ENCODE data around the gene DLGAP4.

The DLGAP4 gene

GRCh38 chr20:36308353-36308752 is 2.2 kb downstream of the DLGAP4 start:
- no peak for DNase-seq (ENCODE audit: low read depth in 4 of 4, low spot score in 1 of 4)

- no peak for DNase-seq (ENCODE audit: low read depth in 4 of 4, low spot score in 1 of 4)
These were observed 2.8 kb downstream of the DLGAP4 start for GRCh38 chr20:36308986-36309385.

GRCh38 chr20:36309643-36310042 is 3.5 kb downstream of the DLGAP4 start:
- no peak for DNase-seq (ENCODE audit: low read depth in 4 of 4, low spot score in 1 of 4)

GRCh38 chr20:36310215-36310981 is 4.3 kb downstream of the DLGAP4 start:
- no peak for DNase-seq (ENCODE audit: low read depth in 4 of 4, low spot score in 1 of 4)

- DNase-seq (ENCODE audit: low read depth in 4 of 4, low spot score in 1 of 4): no peak
These were observed 5.2 kb downstream of the DLGAP4 start for GRCh38 chr20:36311141-36311853.

GRCh38 chr20:36311854-36312723 is 6.0 kb downstream of the DLGAP4 start:
- no peak for DNase-seq (ENCODE audit: low read depth in 4 of 4, low spot score in 1 of 4)

GRCh38 chr20:36312724-36313441 is 6.7 kb downstream of the DLGAP4 start:
- no peak for DNase-seq (ENCODE audit: low read depth in 4 of 4, low spot score in 1 of 4)

GRCh38 chr20:36313476-36313875 is 7.3 kb downstream of the DLGAP4 start:
- no peak for DNase-seq (ENCODE audit: low read depth in 4 of 4, low spot score in 1 of 4)

- DNase-seq (ENCODE audit: low read depth in 4 of 4, low spot score in 1 of 4): no peak
These were observed 7.8 kb downstream of the DLGAP4 start for GRCh38 chr20:36313926-36314325.

- DNase-seq (ENCODE audit: low read depth in 4 of 4, low spot score in 1 of 4): no peak
These were observed 8.8 kb downstream of the DLGAP4 start for GRCh38 chr20:36314734-36315544.

GRCh38 chr20:36315545-36316351 is 9.6 kb downstream of the DLGAP4 start:
- no peak for DNase-seq (ENCODE audit: low read depth in 4 of 4, low spot score in 1 of 4)

- no peak for DNase-seq (ENCODE audit: low read depth in 4 of 4, low spot score in 1 of 4)
These were observed 11.5 kb downstream of the DLGAP4 start for GRCh38 chr20:36317675-36318074.

- DNase-seq (ENCODE audit: low read depth in 4 of 4, low spot score in 1 of 4): no peak
These were observed 12.0 kb downstream of the DLGAP4 start for GRCh38 chr20:36318166-36318565.

- no peak for DNase-seq (ENCODE audit: low read depth in 4 of 4, low spot score in 1 of 4)
These were observed 13.5 kb downstream of the DLGAP4 start for GRCh38 chr20:36319356-36320260.

GRCh38 chr20:36320261-36320897 is 14.2 kb downstream of the DLGAP4 start:
- no peak for DNase-seq (ENCODE audit: low read depth in 4 of 4, low spot score in 1 of 4)

GRCh38 chr20:36320898-36321695 is 15.0 kb downstream of the DLGAP4 start:
- no peak for DNase-seq (ENCODE audit: low read depth in 4 of 4, low spot score in 1 of 4)

GRCh38 chr20:36322131-36322530 is 16.0 kb downstream of the DLGAP4 start:
- no peak for DNase-seq (ENCODE audit: low read depth in 4 of 4, low spot score in 1 of 4)
